Stimulated activated naive CD4-positive, alpha-beta T cell treated with Interleukin-2 at 50 U/mL for 16 hours (primary cell): ENCODE results near the gene BEAN1.

Source experiments
- DNase-seq: peaks from one replicate; lab custom pipeline; 2025; lab: John Stamatoyannopoulos, UW

Gene BEAN1

GRCh38 chr16:66395806-66396555, 31.1 kb upstream of the BEAN1 start:
- no peak for DNase-seq

GRCh38 chr16:66397736-66398433, 29.2 kb upstream of the BEAN1 start:
- DNase-seq, result no peak

DNA sequence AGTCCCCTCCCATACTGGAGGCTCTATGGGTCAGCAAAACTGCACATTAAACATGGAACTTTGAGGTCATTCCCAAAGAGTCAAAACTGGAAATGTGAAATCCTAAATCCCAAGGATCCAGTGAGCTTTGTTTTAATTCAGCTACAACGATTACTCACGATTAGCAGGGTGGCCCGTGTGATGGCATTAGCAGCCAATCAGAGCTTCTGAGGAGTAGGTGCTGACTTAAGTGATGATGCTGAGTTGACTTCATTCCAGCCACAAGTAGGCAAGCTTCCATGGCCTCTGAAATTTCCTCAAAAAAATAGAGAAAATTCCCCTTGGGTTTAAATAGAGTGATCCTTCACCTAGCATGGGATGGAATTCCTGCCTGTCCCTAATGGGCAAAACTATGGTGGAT, 28.1 kb upstream of the BEAN1 start:
- no peak for DNase-seq

DNA sequence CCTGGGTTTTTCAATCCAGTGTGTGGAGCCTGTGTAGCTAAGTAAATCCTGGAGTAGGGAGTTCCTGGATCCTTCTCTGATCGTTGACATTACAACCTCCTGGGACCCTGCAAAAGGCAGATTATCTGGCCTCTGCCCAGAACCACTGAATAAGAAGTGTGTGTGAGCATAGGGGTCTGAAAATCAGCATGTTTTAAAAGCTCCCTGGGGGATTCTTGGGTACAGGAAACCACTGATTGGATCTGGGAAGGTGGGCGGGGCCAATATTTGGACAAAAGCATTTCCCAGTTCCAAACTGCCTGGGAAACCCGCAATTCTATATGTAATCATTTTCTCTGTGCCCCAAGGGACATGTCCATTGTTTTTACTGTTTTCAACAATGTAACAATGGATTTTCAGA, 27.2 kb upstream of the BEAN1 start:
- DNase-seq, result no peak

GRCh38 chr16:66400503-66401380, 26.4 kb upstream of the BEAN1 start:
- no peak for DNase-seq

DNA sequence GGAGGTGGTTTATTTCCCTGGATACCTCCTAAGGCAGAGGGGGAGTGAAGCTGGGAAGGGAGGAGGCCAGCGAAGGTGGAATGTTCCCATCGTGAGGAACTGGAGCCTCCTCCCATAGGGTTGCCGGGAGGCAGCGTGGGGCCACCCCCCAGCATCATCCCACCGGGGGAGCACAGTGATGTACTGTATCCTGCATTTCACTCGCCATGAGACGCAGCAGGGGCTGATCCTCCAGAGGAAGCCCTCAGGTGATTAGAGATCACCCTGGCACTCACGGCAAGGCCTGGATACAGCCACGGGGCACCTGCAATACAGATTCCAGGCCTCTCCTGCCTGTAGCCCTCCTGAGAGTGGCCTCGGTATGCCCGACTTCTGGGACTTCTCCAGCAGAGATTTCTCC, 25.5 kb upstream of the BEAN1 start:
- DNase-seq, result no peak

DNA sequence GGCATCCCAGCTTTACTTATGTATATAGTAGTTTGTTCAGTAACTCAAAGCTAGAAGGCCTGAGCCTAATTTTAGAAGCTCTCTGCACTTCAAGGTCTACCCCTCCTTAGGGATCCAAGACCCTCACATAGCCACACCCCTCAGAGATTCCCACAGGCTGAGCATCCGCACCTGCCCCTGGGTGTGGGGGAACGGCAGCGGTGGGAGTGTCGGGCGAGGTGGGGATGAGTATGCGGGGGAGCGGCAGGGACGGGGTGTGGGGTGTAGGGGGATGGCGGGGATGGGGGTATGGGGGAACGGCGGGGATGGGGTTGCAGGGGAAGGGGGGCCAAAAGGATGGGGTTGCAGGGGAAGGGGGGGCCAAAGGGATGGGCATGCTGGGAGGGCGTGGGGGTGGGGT, 24.9 kb upstream of the BEAN1 start:
- no peak for DNase-seq

DNA sequence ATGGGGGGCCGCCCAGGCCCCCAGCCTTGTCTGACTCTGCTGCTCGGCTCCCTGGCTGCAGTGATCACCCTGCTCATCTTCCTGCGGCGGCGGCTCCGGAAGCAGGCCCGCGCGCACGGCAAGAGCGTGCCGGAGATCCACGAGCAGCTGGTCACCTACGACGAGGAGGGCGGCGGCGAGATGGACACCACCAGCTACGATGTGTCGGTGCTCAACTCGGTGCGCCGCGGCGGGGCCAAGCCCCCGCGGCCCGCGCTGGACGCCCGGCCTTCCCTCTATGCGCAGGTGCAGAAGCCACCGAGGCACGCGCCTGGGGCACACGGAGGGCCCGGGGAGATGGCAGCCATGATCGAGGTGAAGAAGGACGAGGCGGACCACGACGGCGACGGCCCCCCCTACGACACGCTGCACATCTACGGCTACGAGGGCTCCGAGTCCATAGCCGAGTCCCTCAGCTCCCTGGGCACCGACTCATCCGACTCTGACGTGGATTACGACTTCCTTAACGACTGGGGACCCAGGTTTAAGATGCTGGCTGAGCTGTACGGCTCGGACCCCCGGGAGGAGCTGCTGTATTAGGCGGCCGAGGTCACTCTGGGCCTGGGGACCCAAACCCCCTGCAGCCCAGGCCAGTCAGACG, 24.4 kb upstream of the BEAN1 start:
- DNase-seq, result no peak

DNA sequence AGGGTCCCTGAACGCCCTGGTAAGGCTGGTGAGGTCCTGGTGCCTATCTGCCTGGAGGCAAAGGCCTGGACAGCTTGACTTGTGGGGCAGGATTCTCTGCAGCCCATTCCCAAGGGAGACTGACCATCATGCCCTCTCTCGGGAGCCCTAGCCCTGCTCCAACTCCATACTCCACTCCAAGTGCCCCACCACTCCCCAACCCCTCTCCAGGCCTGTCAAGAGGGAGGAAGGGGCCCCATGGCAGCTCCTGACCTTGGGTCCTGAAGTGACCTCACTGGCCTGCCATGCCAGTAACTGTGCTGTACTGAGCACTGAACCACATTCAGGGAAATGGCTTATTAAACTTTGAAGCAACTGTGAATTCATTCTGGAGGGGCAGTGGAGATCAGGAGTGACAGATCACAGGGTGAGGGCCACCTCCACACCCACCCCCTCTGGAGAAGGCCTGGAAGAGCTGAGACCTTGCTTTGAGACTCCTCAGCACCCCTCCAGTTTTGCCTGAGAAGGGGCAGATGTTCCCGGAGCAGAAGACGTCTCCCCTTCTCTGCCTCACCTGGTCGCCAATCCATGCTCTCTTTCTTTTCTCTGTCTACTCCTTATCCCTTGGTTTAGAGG, 23.5 kb upstream of the BEAN1 start:
- DNase-seq, result no peak

GRCh38 chr16:66405057-66405783, 21.9 kb upstream of the BEAN1 start:
- no peak for DNase-seq

DNA sequence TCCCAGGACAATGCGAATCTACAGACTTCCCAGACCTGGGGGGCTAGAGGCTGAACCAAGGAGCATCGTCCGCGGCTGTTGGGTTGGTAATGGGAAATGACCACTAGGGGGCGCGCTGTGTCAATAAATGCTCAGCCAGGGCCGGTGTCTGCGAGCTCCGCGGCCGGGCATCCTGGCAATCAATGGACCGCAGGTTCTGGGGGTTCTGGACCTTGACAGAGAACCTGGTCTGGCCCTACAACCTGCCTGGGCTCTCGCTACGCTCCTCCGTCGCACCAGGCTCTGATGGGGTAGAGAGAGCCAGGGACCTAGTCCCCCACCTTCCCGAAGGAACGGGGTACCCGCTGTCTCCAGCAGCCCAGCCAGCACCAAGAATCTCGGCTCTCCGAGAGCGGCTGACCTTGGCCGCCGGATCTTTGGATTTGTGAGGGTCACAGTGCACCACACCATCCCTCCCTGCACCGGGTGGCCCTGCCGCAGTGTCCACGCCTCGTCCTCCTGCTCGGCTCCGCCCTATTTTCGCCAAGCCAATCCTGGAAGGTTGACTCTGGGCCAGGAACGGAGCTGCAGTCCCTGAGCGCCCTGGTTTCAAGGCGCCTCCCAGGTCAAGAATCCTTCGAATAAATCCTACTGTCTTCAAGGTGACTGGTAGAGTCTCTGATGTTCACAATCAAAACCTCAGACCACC, 20.4 kb upstream of the BEAN1 start:
- DNase-seq, result peak; percentile 79

DNA sequence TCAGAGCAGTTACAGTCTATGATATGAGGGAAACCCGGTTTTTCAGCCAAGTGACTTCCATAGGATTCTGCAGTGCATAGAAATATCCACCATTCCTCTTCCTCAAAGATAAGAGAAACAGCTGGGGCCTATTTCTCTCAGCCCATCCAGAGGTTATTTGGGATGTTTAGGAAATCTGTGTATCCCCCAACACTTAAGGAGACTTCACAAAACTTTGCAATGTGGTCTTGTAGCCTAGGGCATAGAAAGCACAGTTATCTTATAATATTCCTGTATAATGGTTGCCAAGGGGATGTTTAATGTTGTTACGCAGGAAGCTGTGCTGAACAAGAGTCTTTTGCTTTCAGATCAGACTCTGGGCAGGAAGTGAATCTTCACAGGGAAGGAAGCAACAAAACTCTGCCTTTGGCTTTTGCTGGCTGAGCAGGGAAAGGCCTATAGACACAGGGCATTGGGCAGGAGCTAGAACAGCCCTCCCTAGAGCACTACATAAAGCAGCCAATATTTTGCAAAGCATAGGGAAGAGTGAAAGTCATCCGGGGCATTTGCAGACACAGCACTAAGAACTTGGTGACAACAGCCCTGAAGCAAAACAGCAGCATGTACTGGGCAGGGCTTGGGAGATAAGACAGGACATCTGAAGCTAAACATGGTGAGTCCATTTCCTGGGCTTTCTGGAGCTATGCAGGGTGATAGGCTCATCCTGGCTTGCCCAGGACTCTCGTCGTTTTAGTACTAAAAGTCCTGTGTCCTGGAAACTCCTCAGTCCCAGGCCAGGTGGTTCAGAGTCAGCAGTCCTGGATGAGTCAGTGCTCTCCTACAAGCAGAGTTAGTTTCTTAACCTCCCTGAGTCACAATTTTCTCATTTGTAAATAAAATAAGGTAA, 18.7 kb upstream of the BEAN1 start:
- peak; percentile 3 for DNase-seq

DNA sequence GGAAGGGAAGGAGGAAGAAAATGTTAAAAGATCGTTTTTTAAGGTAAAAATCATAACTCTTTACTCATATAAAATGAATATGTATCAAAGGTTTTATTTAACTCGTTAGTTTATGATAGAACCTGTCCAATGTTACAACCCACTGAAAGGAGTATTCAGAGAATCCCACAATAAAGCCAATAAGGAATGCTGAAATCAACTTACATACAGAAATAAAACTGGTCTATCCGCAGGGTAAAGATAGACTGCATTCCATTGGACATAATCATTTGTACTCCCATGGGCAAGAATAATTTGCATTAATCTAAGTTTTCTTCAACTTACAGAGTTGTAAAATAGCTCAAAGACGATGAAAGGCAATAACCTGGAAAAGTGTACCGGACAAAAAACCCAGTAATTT, 17.9 kb upstream of the BEAN1 start:
- no peak for DNase-seq

- DNase-seq, result no peak
Observed at GRCh38 chr16:66412182-66412581, 14.9 kb upstream of the BEAN1 start.

DNA sequence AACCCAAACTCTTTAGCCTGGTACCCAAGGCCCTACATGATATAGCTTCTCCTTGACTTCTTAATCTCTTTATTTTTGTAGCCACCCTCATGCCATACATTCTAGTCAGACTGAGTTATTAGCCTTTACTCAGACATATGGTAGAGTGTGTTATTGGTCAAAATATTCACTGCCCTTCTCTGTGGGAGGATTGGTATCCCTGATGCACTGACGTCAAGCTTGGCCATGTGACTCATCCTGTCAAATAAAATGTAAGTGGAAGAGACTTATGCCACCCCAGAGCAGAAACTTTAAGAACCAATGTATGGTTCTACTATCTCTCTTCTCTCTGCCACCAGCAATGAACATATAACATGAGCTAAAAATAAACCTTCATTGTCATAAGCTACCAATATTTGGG, 12.2 kb upstream of the BEAN1 start:
- no peak for DNase-seq

DNA sequence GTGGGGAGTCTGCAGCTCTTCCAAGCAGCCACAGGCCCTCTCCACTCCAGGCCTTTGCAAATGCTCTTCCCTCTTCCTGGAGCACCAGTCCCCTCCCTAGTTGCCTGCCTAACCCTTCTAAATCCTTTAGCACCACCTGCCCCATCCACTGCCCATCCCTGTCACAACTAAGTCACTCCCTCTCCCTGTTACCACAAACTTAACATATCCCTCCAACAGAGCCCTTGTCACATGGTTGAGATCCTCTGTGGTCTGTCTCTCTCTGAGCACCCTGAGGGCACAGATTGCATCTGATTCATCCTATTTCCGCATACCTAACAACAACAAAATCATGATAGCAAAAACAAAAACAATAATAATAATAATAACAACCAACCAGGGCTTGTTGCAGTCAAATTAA, 11.0 kb upstream of the BEAN1 start:
- no peak for DNase-seq

- no peak for DNase-seq
Observed at GRCh38 chr16:66416939-66417700, 10.0 kb upstream of the BEAN1 start.

DNA sequence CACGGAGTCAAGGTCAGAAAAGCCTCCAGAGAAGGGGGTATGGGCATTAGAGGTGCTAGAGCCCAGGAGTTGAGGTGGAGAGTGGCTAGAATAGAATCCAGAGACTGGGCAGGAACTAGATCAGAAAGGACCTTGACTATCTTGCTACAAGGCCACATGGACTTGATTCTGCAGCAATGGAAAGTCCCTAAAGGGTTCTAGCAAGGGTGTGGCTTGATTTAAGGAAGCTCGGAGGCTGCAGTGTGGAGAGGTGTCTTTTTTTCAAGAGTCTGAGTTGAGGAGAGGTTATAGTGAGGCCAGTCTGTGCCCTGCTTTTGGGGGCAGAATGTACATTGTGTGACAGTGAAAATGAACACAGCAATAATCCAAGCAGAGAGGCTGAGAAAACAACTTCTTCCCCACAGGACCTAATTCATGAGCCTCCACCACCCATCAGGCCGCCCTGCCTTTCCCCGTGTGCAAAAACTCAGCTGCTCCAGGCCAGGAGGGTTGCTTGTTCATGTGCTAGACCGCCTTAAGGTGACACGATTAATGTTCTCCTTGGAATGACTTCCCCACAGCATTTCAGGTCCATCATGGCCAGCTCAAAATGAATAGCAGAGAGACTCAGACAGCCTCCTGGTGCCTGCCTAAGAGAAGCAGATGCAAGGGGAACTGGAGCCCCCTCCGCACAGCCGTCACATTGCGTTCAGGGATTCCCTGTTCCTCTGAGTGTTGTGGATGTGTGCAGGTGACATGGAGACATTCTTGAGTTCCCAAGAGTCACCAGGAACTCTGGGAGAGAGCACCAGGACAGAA, 8.7 kb upstream of the BEAN1 start:
- DNase-seq, result no peak
